Panc1 (cell line): ENCODE results near the gene TMCC1.

Source experiments
- CTCF ChIP-seq: fragments of 450-650 bp; IDR thresholded peaks from 2 replicates; pipeline ENCODE4 v1.5.1; 2017; ENCODE audit warnings: mild to moderate bottlenecking
- POLR2AphosphoS5 ChIP-seq: IDR thresholded peaks from 2 replicates; pipeline ENCODE4 v1.6.1; 2012; ENCODE audit warnings: mild to moderate bottlenecking, low read depth, low read length, moderate library complexity
- REST ChIP-seq, 2 experiments: IDR thresholded peaks; 2 replicates each; pipeline ENCODE4 v1.6.1; 2011 to 2012; ENCODE audit warnings: low read depth in 2 of 2, control low read depth in 1 of 2, low read length in 1 of 2, mild to moderate bottlenecking in 1 of 2, moderate library complexity in 1 of 2; ENCODE audit not compliant: insufficient read depth in 1 of 2

GRCh38 chr3:129741794-129742193 lies 151.7 kb downstream of the TMCC1 start:
- TF ChIP-seq CTCF = no peak
- TF ChIP-seq REST (IDR thresholded peaks at IDR 0.05; ENCODE audit: insufficient read depth in 1 of 2, low read depth in 2 of 2, low read length in 1 of 2) = no peak
- TF ChIP-seq POLR2AphosphoS5 = no peak
